Natural killer cell treated with Interleukin-12 subunit alpha and Interleukin-12 subunit beta and Interleukin-15 and Interleukin-18, amount 100 ng/mL, for 72 hours (primary cell): Measurements from ENCODE around the gene IRS2. TPM values are rescaled to one million over a fixed set of nuclear protein-coding genes. Genes with fewer than 3 reads are reported as not detected.

ENCODE experiments used
- ATAC-seq, 2 donors: fragments of 150-1000 bp; cut with Tn5 transposase in 1 of 2; sonication (Bioruptor Pico), chemical (Tn5 transposase) in 1 of 2; 2 replicates each; pipeline ENCODE4 v1.10.0; 2021
- DNase-seq: peaks from one replicate; pipeline ENCODE4 v3.0.0; 2022; ENCODE audit warnings: low spot score
- H3K27ac Mint-ChIP-seq, 2 donors: 1 replicate in 1 of 2; 2 replicates in 1 of 2; pipeline ENCODE4 v1.8.0; 2022; ENCODE audit warnings: mixed read lengths in 2 of 2, mild to moderate bottlenecking in 1 of 2, moderate library complexity in 1 of 2
- H3K27me3 Mint-ChIP-seq, 2 donors: 1 replicate in 1 of 2; 2 replicates in 1 of 2; pipeline ENCODE4 v1.8.0; 2022; ENCODE audit warnings: mixed read lengths in 2 of 2
- H3K36me3 Mint-ChIP-seq: one replicate; pipeline ENCODE4 v1.8.0; 2022; ENCODE audit warnings: mixed read lengths
- H3K4me1 Mint-ChIP-seq, 2 donors: 1 replicate in 1 of 2; 2 replicates in 1 of 2; pipeline ENCODE4 v1.8.0; 2022; ENCODE audit warnings: low read depth in 2 of 2, mixed read lengths in 2 of 2, mild to moderate bottlenecking in 1 of 2
- H3K4me3 Mint-ChIP-seq: one replicate; pipeline ENCODE4 v1.8.0; 2022; ENCODE audit warnings: mixed read lengths
- H3K9me3 Mint-ChIP-seq: 2 replicates; pipeline ENCODE4 v1.8.0; 2022; ENCODE audit warnings: mixed read lengths
- total RNA-seq, 2 donors: library from RNA; stranded (reverse); gene quantifications; one replicate each; pipeline ENCODE4 v1.2.3, GENCODE V29; 2022

Gene IRS2
- total RNA-seq, 2 donors from 2014 or later = 0.95 to 1.1 TPM

DNA sequence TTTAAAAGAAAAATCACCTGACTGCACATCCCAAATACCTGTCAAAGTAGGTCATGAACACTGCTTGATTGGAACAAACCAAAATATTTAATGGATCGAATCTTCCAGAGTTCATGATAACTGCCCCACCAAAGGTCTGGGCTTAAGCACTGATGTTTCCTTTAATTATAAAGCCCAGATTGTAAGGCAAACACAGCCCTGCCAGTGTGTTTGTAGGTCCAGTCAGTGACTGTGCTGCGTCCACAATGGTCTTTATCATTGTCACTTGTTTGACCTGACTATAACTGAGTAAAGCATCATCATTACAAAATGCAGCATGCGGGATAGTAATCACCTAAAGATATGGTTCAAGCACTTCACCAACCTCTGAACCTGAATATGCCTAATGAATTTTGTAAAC is 63.3 kb downstream of the IRS2 start:
- Mint-ChIP-seq H3K27me3 (peaks cover 17 to 24% of the 10 kb centered on the region in 2 donors), H3K27ac (no peak overlapping the region), H3K4me1 (no peaks in the 10 kb centered on the region), H3K9me3 (no peaks in the 10 kb centered on the region), H3K36me3 (no peaks in the 10 kb centered on the region), H3K4me3 (no peak overlapping the region)
- DNase-seq (no peak), ATAC-seq (no peak)

DNA sequence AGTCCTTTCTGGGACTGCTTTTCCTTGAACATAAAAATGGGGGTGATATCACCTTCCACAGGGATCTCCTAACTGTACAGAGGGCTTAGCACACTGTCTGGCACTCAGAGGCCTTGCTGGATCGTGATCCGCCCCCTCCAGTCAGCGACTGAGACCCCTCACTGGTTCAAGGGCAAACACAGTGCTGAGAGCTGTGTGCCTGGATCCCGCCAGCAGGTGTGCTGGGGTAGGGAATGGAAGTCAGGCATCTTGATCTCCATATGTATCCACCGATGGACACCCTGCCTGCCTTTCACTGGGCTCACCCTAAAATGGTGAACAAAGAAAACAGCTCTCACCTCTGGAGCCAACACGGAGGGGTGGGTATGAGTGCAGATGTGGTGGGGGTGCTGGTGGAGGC is 64.3 kb downstream of the IRS2 start:
- Mint-ChIP-seq H3K4me1 (no peaks in the 10 kb centered on the region), H3K27me3 (peaks cover 18 to 20% of the 10 kb centered on the region in 2 donors), H3K36me3 (no peaks in the 10 kb centered on the region), H3K9me3 (no peaks in the 10 kb centered on the region), H3K4me3 (no peak overlapping the region), H3K27ac (no peak overlapping the region)
- DNase-seq (no peak), ATAC-seq (no peak)

DNA sequence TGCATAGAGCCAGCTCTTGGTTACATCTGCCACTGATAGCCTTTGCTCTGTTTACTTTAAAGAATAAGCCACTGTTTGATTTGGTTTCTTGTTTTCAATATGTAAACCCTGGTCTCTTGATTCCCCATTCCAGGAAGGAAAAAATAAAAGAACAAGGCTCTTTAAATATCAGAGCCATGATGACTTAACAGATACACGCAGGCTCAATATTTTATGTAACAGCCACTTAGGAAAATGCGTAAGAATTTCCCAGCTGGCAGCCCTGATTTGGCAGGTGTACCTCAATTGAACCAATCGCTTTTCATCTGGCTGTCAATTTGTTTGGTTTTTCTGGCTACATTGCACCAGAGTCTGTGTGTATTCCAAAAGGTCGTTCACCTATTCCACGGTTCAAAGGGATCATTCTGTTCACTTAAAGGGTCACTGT is 65.6 kb downstream of the IRS2 start:
- H3K36me3 Mint-ChIP-seq = no peaks in the 10 kb centered on the region
- DNase-seq (no peak), ATAC-seq (no peak)
- H3K27ac Mint-ChIP-seq = no peak overlapping the region
- no peak overlapping the region for H3K4me3 Mint-ChIP-seq
- H3K27me3 Mint-ChIP-seq = peaks cover 16 to 17% of the 10 kb centered on the region in 2 donors
- H3K4me1 Mint-ChIP-seq = no peaks in the 10 kb centered on the region
- H3K9me3 Mint-ChIP-seq = no peaks in the 10 kb centered on the region

DNA sequence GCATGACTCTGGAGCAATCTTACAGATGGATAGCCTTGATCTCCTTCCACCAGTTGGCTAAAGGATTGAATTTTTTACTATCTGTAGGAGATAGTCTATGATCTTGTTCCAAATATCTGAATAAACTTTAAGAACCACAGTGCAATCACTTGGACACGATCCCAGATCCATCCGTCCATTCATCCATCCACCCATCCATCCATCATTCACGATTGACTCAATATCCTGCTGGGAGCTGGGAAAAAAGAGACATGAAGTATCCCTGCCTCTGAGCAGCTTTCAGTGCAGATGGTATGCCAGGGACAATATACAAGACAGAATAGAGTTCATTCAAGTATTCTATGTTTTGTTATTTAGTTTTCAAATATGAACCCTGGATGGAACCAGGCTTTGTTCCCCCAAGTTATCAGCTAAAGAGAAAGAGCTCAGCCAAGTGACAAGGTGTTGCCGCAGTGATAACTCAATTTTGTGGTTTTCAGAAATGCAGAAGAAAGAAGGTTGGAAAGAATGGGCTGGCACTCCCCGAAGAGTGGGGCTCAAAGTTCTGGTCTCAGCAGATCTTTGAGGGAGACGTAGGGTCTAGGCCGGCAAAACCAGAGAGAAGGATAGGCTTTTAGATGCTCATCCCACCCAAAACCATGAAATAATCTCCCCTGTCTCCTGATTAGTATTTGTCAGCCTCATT is 66.3 kb downstream of the IRS2 start:
- peaks cover 15 to 17% of the 10 kb centered on the region in 2 donors for H3K27me3 Mint-ChIP-seq
- H3K27ac Mint-ChIP-seq = no peak overlapping the region
- ATAC-seq (no peak), DNase-seq (no peak)
- H3K4me3 Mint-ChIP-seq = no peak overlapping the region
- H3K4me1 Mint-ChIP-seq = no peaks in the 10 kb centered on the region
- H3K36me3 Mint-ChIP-seq = no peaks in the 10 kb centered on the region
- H3K9me3 Mint-ChIP-seq = no peaks in the 10 kb centered on the region

DNA sequence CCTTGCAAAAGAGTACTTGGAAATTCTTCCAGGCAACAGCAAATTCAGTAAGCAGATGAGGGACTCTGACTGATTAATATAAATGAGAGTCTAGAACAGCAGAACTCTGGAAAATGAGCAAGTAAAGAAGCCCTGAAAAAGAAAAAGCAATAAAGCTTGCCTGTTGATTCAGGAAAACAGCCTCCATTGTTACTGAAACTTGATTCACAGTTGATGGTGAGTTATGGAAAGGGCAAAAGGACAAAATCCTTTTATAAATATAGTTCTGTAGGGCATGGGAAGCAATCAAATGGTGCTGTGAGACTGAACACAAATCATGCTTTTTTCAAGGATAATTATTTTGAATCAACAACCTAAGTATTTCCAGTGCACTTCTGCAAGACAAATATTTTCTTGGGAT is 67.7 kb downstream of the IRS2 start:
- no peak overlapping the region for H3K27ac Mint-ChIP-seq
- DNase-seq (no peak), ATAC-seq (no peak)
- no peaks in the 10 kb centered on the region for H3K36me3 Mint-ChIP-seq
- no peaks in the 10 kb centered on the region for H3K9me3 Mint-ChIP-seq
- no peaks in the 10 kb centered on the region for H3K4me1 Mint-ChIP-seq
- peaks cover 18 to 24% of the 10 kb centered on the region in 2 donors for H3K27me3 Mint-ChIP-seq
- no peak overlapping the region for H3K4me3 Mint-ChIP-seq

DNA sequence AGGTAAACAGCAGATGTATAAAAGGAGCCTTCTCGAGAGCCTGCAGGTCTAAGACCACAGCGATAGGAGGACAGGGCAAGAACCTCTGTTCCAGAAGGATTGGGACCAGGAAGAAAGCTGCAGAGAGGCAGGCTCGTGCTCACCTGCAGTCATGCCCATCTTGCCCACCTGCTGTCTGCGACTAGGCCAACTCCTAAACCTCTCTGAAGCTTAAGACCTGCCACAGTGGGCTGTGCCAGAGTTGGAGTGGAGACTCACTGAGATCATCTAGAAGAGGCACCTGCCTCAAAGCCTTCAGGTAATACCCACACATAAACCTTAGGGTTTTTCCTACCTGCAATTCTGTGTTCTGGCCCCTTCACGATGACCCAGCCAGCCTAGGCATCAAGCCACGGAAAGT is 68.7 kb downstream of the IRS2 start:
- H3K4me1 Mint-ChIP-seq = no peaks in the 10 kb centered on the region
- DNase-seq = no peak
- no peaks in the 10 kb centered on the region for H3K9me3 Mint-ChIP-seq
- no peak for ATAC-seq
- H3K27ac Mint-ChIP-seq = no peak overlapping the region
- no peaks in the 10 kb centered on the region for H3K36me3 Mint-ChIP-seq
- H3K27me3 Mint-ChIP-seq = peaks cover 16 to 24% of the 10 kb centered on the region in 2 donors
- no peak overlapping the region for H3K4me3 Mint-ChIP-seq

DNA sequence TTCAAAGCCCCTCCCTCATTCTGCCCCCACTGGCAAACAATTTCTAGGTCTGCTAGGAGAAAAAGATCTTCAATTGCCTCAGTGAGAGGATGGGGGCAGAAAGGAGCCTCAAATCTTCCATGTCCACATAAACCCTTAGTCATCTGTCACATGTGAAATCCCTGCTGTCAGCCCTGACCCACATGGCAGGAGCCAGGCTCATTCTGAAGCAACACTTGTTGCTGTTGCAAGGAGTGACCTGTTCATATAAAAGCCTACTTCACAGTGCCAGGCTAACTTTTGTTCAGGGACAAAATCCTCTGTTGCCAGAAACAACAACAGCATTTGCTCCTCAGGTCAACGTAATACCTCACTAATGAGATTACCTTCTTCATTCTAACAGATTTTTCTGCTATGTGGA is 70.5 kb downstream of the IRS2 start:
- DNase-seq (no peak), ATAC-seq (no peak)
- Mint-ChIP-seq H3K9me3 (no peaks in the 10 kb centered on the region), H3K27ac (no peak overlapping the region), H3K4me3 (no peak overlapping the region), H3K27me3 (peaks cover 17 to 24% of the 10 kb centered on the region in 2 donors), H3K36me3 (no peaks in the 10 kb centered on the region), H3K4me1 (no peaks in the 10 kb centered on the region)

DNA sequence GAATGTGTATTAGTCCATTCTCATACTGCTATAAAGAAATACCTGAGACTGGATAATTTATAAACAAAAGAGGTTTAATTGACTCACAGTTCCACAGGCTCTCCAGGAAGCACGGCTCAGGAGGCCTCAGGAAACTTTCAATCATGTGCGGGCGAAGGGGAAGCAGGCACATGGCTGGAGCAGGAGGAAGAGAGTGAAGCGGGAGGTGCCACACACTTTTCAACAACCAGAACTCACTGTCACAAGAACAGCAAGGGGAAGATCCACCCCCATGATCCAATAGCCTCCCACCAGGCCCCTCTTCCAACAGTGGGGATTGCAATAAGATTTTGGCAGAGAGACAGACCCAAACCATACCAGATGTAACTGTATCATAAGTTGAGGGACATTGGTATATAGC is 72.7 kb downstream of the IRS2 start:
- Mint-ChIP-seq H3K36me3 (no peaks in the 10 kb centered on the region), H3K4me3 (no peak overlapping the region), H3K4me1 (peaks cover 0 to 4% of the 10 kb centered on the region in 2 donors), H3K9me3 (no peaks in the 10 kb centered on the region), H3K27me3 (peaks cover 13 to 14% of the 10 kb centered on the region in 2 donors), H3K27ac (no peak overlapping the region)
- ATAC-seq = no peak
- no peak for DNase-seq

DNA sequence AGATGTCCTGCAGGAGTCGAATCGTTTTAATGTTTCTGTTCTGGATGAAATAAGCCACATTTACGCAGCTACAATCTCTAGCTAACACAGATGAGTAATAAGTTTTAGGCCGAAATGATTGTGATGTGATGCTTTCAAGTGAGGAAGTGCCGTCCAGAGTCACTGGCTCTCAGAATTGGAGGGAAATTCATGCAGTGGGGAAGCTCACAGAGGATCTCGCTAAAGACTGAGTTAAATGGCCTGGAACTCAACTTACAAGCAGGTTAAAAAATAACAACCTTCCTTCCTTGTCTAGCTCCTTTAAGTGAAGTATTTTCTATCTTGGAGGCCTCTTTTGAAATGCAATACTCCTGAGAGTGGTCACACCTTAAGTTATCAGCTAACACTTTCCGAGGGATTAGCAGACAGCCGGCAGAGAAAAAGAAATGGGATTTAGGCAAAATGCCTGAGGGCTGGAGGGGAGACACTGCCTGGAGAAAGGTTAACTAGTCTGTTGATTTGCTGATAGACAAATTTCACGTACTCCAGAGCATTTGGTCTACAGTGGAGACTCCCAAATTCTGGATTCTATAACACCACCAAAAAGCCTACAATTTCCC is 74.2 kb downstream of the IRS2 start:
- ATAC-seq (no peak), DNase-seq (no peak)
- H3K27me3 Mint-ChIP-seq = peaks cover 12 to 13% of the 10 kb centered on the region in 2 donors
- H3K4me1 Mint-ChIP-seq = peaks cover 10 to 17% of the 10 kb centered on the region in 2 donors
- no peaks in the 10 kb centered on the region for H3K36me3 Mint-ChIP-seq
- no peak overlapping the region for H3K27ac Mint-ChIP-seq
- H3K4me3 Mint-ChIP-seq = no peak overlapping the region
- no peaks in the 10 kb centered on the region for H3K9me3 Mint-ChIP-seq

DNA sequence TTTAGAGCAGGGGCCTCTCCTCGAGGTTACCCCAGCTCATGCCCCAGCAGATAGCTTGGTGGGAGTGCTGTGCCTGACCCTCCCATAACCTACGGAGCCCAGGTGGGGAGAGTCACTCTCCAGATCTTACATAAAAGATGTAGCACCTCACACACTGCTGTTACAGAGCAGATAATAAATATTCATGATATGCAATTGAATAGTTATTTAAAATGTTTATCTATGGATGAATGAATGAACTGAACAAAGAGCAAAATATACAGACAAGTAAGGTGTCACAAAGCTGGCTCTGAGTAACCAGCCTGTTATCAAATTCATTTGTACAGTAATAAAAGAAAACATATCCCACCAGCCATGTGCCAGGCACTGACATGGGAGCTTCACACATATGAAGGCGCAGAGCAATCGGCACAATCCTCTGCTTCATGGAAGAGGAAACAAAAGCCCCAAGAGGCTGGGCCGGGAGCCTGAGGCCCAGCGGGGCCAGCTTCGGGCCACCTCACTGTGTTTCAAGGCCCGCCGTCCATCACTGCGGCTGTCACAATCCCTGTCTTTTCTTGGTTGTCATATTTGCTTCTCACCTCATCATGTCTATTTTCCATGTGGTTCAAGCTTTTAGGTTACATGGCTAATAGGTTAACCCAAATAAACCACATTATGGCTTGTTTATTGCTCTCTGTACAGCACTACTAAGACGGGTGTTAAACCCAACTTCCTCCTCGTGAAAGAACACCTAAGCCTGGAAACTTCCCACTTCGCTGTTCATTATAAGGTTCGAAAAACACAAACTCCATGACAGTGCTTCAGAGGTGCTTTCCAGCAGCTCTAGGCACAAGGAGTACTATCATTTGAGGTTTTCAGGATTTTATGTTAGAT is 78.4 kb downstream of the IRS2 start:
- peaks cover 11% of the 10 kb centered on the region for H3K36me3 Mint-ChIP-seq
- DNase-seq (no peak), ATAC-seq (peak; percentile 69 to 85)
- H3K27ac Mint-ChIP-seq = peak overlapping the region; percentile 12 to 53
- peaks cover 23 to 32% of the 10 kb centered on the region in 2 donors for H3K27me3 Mint-ChIP-seq
- no peaks in the 10 kb centered on the region for H3K9me3 Mint-ChIP-seq
- H3K4me3 Mint-ChIP-seq = peak overlapping the region; percentile 10
- peaks cover 35 to 41% of the 10 kb centered on the region in 2 donors for H3K4me1 Mint-ChIP-seq

DNA sequence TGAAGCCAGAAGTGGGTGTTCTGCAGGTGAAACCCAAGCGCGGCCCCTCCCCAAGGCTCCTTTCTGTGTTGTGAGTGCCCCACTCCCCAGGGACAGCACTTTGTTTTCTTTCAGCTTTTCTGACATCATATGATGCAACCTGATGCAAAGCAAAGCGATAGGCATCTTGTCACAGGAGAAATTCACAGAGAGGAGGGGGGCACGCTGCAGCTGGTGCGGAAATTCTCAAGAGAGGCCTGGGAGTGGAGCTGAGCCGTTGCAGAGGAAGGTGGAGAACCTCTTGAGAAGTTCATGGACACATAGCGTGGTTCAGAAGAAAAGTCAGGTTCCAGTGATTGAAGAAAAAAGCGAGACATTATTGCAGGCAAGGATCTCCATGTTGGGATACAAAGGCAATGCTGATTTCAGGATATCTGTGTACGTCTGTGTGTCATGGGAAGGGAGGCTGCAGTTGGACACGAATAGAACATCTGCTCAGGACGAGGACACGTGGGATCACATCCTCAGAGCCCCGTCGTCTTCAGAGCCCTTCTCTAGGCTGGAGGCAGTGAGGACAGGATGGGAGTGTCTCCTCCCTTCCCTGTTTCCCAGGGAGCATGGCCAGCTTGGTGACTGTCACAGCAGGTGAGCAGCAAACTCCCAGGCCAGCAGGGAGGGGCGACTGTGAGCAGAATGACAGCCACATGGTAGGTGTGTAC is 79.2 kb downstream of the IRS2 start:
- DNase-seq (no peak), ATAC-seq (no peak)
- peaks cover 26 to 32% of the 10 kb centered on the region in 2 donors for H3K27me3 Mint-ChIP-seq
- H3K36me3 Mint-ChIP-seq = peaks cover 11% of the 10 kb centered on the region
- H3K9me3 Mint-ChIP-seq = no peaks in the 10 kb centered on the region
- H3K4me3 Mint-ChIP-seq = peak overlapping the region; percentile 40
- peaks cover 35 to 41% of the 10 kb centered on the region in 2 donors for H3K4me1 Mint-ChIP-seq
- peak overlapping the region in 1 of 2 donors; percentile 21 for H3K27ac Mint-ChIP-seq

DNA sequence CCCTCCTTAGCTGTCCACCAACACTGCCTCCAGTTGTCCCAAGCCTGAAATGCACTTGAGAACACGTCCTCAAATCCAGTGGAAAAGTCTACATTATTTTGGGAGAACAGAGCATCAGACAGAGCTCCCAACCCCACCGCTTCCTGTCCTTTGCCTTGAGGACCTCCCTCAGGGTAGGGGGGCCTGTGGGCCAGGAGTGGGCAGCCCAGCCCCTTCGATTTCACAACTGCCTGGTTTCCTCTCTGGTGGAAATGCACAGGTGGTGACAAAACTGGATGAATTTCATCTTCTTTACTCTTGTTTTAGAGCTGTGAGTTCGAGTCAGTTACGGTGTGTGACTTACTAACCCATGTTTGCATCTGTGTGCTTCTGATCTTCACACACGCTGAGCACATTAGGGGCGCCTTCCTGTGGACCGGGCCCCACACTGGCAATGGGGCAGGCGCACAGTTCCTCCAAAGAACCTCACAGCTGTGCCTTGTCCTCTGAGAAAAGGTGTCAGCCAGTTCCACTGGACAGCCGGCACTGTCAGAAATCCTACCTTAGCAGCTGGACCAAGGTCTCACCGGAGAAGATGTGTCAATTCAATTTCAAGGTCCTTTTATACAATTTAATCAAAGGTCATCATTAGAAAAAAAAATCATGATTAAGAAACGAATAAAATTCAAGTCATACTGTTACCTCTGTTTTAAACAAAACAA is 80.2 kb downstream of the IRS2 start:
- peaks cover 35 to 41% of the 10 kb centered on the region in 2 donors for H3K4me1 Mint-ChIP-seq
- ATAC-seq = no peak
- peaks cover 36 to 39% of the 10 kb centered on the region in 2 donors for H3K27me3 Mint-ChIP-seq
- H3K27ac Mint-ChIP-seq = peak overlapping the region in 1 of 2 donors; percentile 24
- H3K9me3 Mint-ChIP-seq = no peaks in the 10 kb centered on the region
- peaks cover 11% of the 10 kb centered on the region for H3K36me3 Mint-ChIP-seq
- H3K4me3 Mint-ChIP-seq = no peak overlapping the region
- DNase-seq = no peak
